ENCODE results near the gene CREBBP.
A peak's percentile ranks its signal among the peaks of the same experiment; 100 is the strongest.

CREBBP gene

GRCh38 chr16:3695610-3696369, 184.7 kb downstream of the CREBBP start:
- no peak for TF ChIP-seq POLR2A (IDR thresholded peaks at IDR 0.05; ENCODE audit: low read depth, low read length)
- DNase-seq (ENCODE audit: insufficient read length, low spot score) (no peak), FAIRE-seq (no peak)

GRCh38 chr16:3694051-3694450, 186.5 kb downstream of the CREBBP start:
- FAIRE-seq (no peak), DNase-seq (ENCODE audit: insufficient read length, low spot score) (no peak)

GRCh38 chr16:3691761-3692160, 188.8 kb downstream of the CREBBP start:
- FAIRE-seq = no peak
- no peak for DNase-seq (ENCODE audit: insufficient read length, low spot score)
- no peak for TF ChIP-seq POLR2A (IDR thresholded peaks at IDR 0.05; ENCODE audit: low read depth, low read length)

More at GRCh38 chr16:3694051-3694450, 186.5 kb downstream of the CREBBP start:
- TF ChIP-seq POLR2A (IDR thresholded peaks at IDR 0.05; ENCODE audit: low read depth, low read length) = no peak

GRCh38 chr16:3690980-3691720, 189.4 kb downstream of the CREBBP start:
- no peak for FAIRE-seq

GRCh38 chr16:3690470-3690928, 190.0 kb downstream of the CREBBP start:
- FAIRE-seq (peak; percentile 27), DNase-seq (ENCODE audit: insufficient read length, low spot score) (peak; percentile 90)
- no peak for TF ChIP-seq POLR2A (IDR thresholded peaks at IDR 0.05; ENCODE audit: low read depth, low read length)

More at GRCh38 chr16:3690980-3691720, 189.4 kb downstream of the CREBBP start:
- TF ChIP-seq POLR2A (IDR thresholded peaks at IDR 0.05; ENCODE audit: low read depth, low read length) = no peak; the same call in 1 of the 2 replicates
- DNase-seq (ENCODE audit: insufficient read length, low spot score) = no peak

- TF ChIP-seq POLR2A (IDR thresholded peaks at IDR 0.05; ENCODE audit: low read depth, low read length) = no peak
- no peak for FAIRE-seq
Measured at GRCh38 chr16:3689731-3690130, 190.8 kb downstream of the CREBBP start.

GRCh38 chr16:3687792-3688191, 192.7 kb downstream of the CREBBP start:
- TF ChIP-seq POLR2A (IDR thresholded peaks at IDR 0.05; ENCODE audit: low read depth, low read length) = no peak
- no peak for DNase-seq (ENCODE audit: insufficient read length, low spot score)
- no peak for FAIRE-seq

More at GRCh38 chr16:3689731-3690130, 190.8 kb downstream of the CREBBP start:
- no peak for DNase-seq (ENCODE audit: insufficient read length, low spot score)

GRCh38 chr16:3687021-3687420, 193.5 kb downstream of the CREBBP start:
- no peak for DNase-seq (ENCODE audit: insufficient read length, low spot score)
- TF ChIP-seq POLR2A (IDR thresholded peaks at IDR 0.05; ENCODE audit: low read depth, low read length) = no peak
- no peak for FAIRE-seq

- no peak for TF ChIP-seq POLR2A (IDR thresholded peaks at IDR 0.05; ENCODE audit: low read depth, low read length)
- FAIRE-seq (no peak), DNase-seq (ENCODE audit: insufficient read length, low spot score) (no peak)
Measured at GRCh38 chr16:3681206-3681605, 199.3 kb downstream of the CREBBP start.

GRCh38 chr16:3677994-3678393, 202.5 kb downstream of the CREBBP start:
- DNase-seq (ENCODE audit: insufficient read length, low spot score) (no peak), FAIRE-seq (no peak)
- TF ChIP-seq POLR2A (IDR thresholded peaks at IDR 0.05; ENCODE audit: low read depth, low read length) = no peak

GRCh38 chr16:3675601-3676130, 204.8 kb downstream of the CREBBP start:
- TF ChIP-seq POLR2A (IDR thresholded peaks at IDR 0.05; ENCODE audit: low read depth, low read length) = no peak
- no peak for DNase-seq (ENCODE audit: insufficient read length, low spot score)
- no peak for FAIRE-seq

Data from H54 (cell line).